Measurements from ENCODE around the gene PHTF2. TPM values are rescaled to one million over a fixed set of nuclear protein-coding genes. Genes with fewer than 3 reads are reported as not detected.

The PHTF2 gene
- total and polyA plus RNA-seq, 2 donors (not counting 3 experiments of a cell fraction or from before 2014, with no cell fraction given) = 13.3 to 21.4 TPM

GRCh38 chr7:77808517-77808916, 9.9 kb downstream of the PHTF2 start:
- DNase-seq (ENCODE audit: low read depth, low spot score) = no peak
- no peaks in the 10 kb centered on the region for H3K9me1 ChIP-seq (replicated peaks; ENCODE audit: control insufficient read depth, extremely low read depth, insufficient read depth, low read length)
- H3K27me3 ChIP-seq (ENCODE audit: control insufficient read depth in 2 of 2, insufficient read depth in 2 of 2, low read length in 2 of 2) = no peaks in the 10 kb centered on the region
- dilution Hi-C loops (cut with MboI; ENCODE audit: extremely low pct_ligation_motif_present, low sequenced_read_pairs) = no loop called here
- no peak overlapping the region for H3K9ac ChIP-seq (replicated peaks; ENCODE audit: extremely low read depth, insufficient read depth, low read length)
- H3K36me3 ChIP-seq (ENCODE audit: control insufficient read depth in 2 of 2, extremely low read depth in 1 of 2, insufficient read depth in 2 of 2, low read length in 2 of 2) = no peaks in the 10 kb centered on the region
- H4K20me1 ChIP-seq (replicated peaks; ENCODE audit: control insufficient read depth, extremely low read depth, insufficient read depth, low read length) = no peaks in the 10 kb centered on the region
- POLR2A ChIA-PET = no interaction called here
- intact Hi-C loops (cut with micrococcal nuclease) = no loop called here
- no TSS peak for BruUV-seq (replicated peaks)
- H2AFZ ChIP-seq (ENCODE audit: low read depth, low read length) = no peak overlapping the region
- no peak for FAIRE-seq
- H3K27ac ChIP-seq (ENCODE audit: insufficient read depth, low read depth, low read length) = no peak overlapping the region
- TF ChIP-seq, protein P1, sequence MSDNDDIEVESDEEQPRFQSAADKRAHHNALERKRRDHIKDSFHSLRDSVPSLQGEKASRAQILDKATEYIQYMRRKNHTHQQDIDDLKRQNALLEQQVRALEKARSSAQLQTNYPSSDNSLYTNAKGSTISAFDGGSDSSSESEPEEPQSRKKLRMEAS (IDR thresholded peaks at IDR 0.05; ENCODE audit: insufficient read depth, insufficient read length) = no peak
- TF ChIP-seq FOS (IDR thresholded peaks at IDR 0.05; ENCODE audit: borderline replicate concordance, insufficient read depth, low read length) (no peak), CTCF (IDR thresholded peaks at IDR 0.05; ENCODE audit: extremely low read depth in 1 of 2, insufficient read depth in 1 of 2, low read depth in 1 of 2, low read length in 2 of 2) (no peak), POLR2AphosphoS5 (IDR thresholded peaks at IDR 0.05; ENCODE audit: insufficient read depth, low read depth, low read length) (no peak), EZH2 (IDR thresholded peaks at IDR 0.05; ENCODE audit: borderline replicate concordance, low read depth, low read length, severe bottlenecking) (no peak), JUN (IDR thresholded peaks at IDR 0.05; ENCODE audit: borderline replicate concordance, insufficient read depth, insufficient read length, low read depth) (no peak), GATA2 (IDR thresholded peaks at IDR 0.05; ENCODE audit: insufficient read depth, insufficient read length, low read depth, low read length) (no peak), POLR2A (IDR thresholded peaks at IDR 0.05; ENCODE audit: low read depth, low read length) (no peak), MYC (IDR thresholded peaks at IDR 0.05; ENCODE audit: low read depth, low read length) (no peak)
- CTCF ChIA-PET = no interaction called here
- H3K4me3 ChIP-seq (replicated peaks in 1 of 3; ENCODE audit: insufficient read depth in 1 of 3, low read depth in 1 of 3, low read length in 3 of 3) = no peak overlapping the region
- H3K4me1 ChIP-seq (ENCODE audit: control insufficient read depth, extremely low read depth, insufficient read depth, low read length) = peaks cover 9% of the 10 kb centered on the region
- H3K79me2 ChIP-seq (ENCODE audit: control insufficient read depth, insufficient read depth, low read length) = peaks cover 58% of the 10 kb centered on the region
- H3K9me3 ChIP-seq (replicated peaks; ENCODE audit: control insufficient read depth, insufficient read depth, low read length) = no peaks in the 10 kb centered on the region
- no peak overlapping the region for H3K4me2 ChIP-seq (ENCODE audit: insufficient read depth, low read length)
